Endothelial cell of umbilical vein (primary cell): ENCODE measurements around the gene LATS1. TPM values are rescaled to one million over a fixed set of nuclear protein-coding genes. Genes with fewer than 3 reads are reported as not detected.

Experiments used
- BruUV-seq: library from RNA; stranded (reverse); fragments of 400-500 nt; replicated peaks from 2 replicates; lab custom pipeline; 2021; lab: Mats Ljungman, UMichigan
- CTCF ChIA-PET: fragments of 300-600, 350-600 bp; sonication (Branson Sonifier 250); formaldehyde crosslinking; loops from one replicate; lab custom pipeline; 2021; ENCODE audit warnings: antibody characterized with exemption, inconsistent platforms; lab: Charles Lee
- POLR2A ChIA-PET: fragments of 300-600, 350-600 bp; sonication (Branson Sonifier 250); formaldehyde crosslinking; loops from one replicate; lab custom pipeline; 2021; ENCODE audit warnings: antibody characterized with exemption, inconsistent platforms; lab: Charles Lee
- DNase-seq: peaks from one replicate; pipeline ENCODE4 v3.0.0-alpha.2; 2011; ENCODE audit warnings: low read depth, low spot score
- FAIRE-seq: peaks from 2 replicates; lab custom pipeline; 2011; peaks lifted over from hg19 to GRCh38; lab: Jason Lieb, UNC
- H2AFZ ChIP-seq: 2 replicates; pipeline ENCODE4 v1.6.0; 2012; ENCODE audit warnings: low read depth, low read length, control low read depth, inconsistent platforms
- H3K27ac ChIP-seq: 2 replicates; pipeline ENCODE4 v1.5.1; 2011; ENCODE audit warnings: low read depth, mild to moderate bottlenecking, control low read depth, low read length, moderate library complexity; ENCODE audit not compliant: insufficient read depth
- H3K27me3 ChIP-seq, 2 experiments: 2 replicates each; pipeline versions ENCODE4 v1.6.0 to v1.6.1; 2011; ENCODE audit warnings: low read length in 2 of 2, mixed read lengths in 1 of 2; ENCODE audit not compliant: control insufficient read depth in 2 of 2, insufficient read depth in 2 of 2
- H3K36me3 ChIP-seq, 2 experiments: 2 replicates in 1 of 2; 3 replicates in 1 of 2; pipeline ENCODE4 v1.5.1; 2011; ENCODE audit warnings: low read length in 2 of 2, mild to moderate bottlenecking in 1 of 2, moderate library complexity in 1 of 2; ENCODE audit not compliant: control insufficient read depth in 2 of 2, insufficient read depth in 2 of 2; ENCODE audit errors: extremely low read depth in 1 of 2
- H3K4me1 ChIP-seq: 3 replicates; pipeline ENCODE4 v1.5.1; 2011; ENCODE audit warnings: mild to moderate bottlenecking, low read length; ENCODE audit not compliant: control insufficient read depth, insufficient read depth; ENCODE audit errors: extremely low read depth
- H3K4me2 ChIP-seq: 2 replicates; pipeline ENCODE4 v1.6.1; 2011; ENCODE audit warnings: low read length, control low read depth, mixed read lengths; ENCODE audit not compliant: insufficient read depth
- H3K4me3 ChIP-seq, 3 experiments: fragments of 200-600 bp in 1 of 3; sonication (generic), shearing (Covaris generic) in 1 of 3; replicated peaks in 1 of 3; 2 replicates each; pipeline ENCODE4 v1.5.1; 2011 to 2016; ENCODE audit warnings: control low read depth in 3 of 3, low read length in 3 of 3, mild to moderate bottlenecking in 2 of 3, inconsistent platforms in 1 of 3, low read depth in 1 of 3, moderate library complexity in 1 of 3; ENCODE audit not compliant: insufficient read depth in 1 of 3
- H3K79me2 ChIP-seq: 2 replicates; pipeline ENCODE4 v1.6.0; 2012; ENCODE audit warnings: low read length, inconsistent platforms; ENCODE audit not compliant: control insufficient read depth, insufficient read depth
- H3K9ac ChIP-seq: replicated peaks from 2 replicates; pipeline ENCODE3; 2011; ENCODE audit warnings: low read length, control low read depth; ENCODE audit not compliant: insufficient read depth; ENCODE audit errors: extremely low read depth
- H3K9me1 ChIP-seq: replicated peaks from 3 replicates; pipeline ENCODE4 v1.6.0; 2011; ENCODE audit warnings: mild to moderate bottlenecking, low read length; ENCODE audit not compliant: control insufficient read depth, insufficient read depth; ENCODE audit errors: extremely low read depth
- H3K9me3 ChIP-seq: replicated peaks from 2 replicates; pipeline ENCODE4 v1.5.1; 2012; ENCODE audit warnings: low read length, inconsistent platforms; ENCODE audit not compliant: control insufficient read depth, insufficient read depth
- H4K20me1 ChIP-seq: replicated peaks from 2 replicates; pipeline ENCODE3; 2011; ENCODE audit warnings: mild to moderate bottlenecking, low read length; ENCODE audit not compliant: control insufficient read depth, insufficient read depth; ENCODE audit errors: extremely low read depth
- CTCF ChIP-seq, 2 donors: IDR thresholded peaks; 1 replicate in 1 of 2; 2 replicates in 1 of 2; pipeline ENCODE4 v1.5.1; 2011; ENCODE audit warnings: low read length in 2 of 2, mild to moderate bottlenecking in 2 of 2, moderate library complexity in 2 of 2, control low read depth in 1 of 2, inconsistent platforms in 1 of 2, low read depth in 1 of 2; ENCODE audit not compliant: insufficient read depth in 1 of 2; ENCODE audit errors: extremely low read depth in 1 of 2
- EZH2 ChIP-seq: IDR thresholded peaks from 2 replicates; pipeline ENCODE4 v1.6.1; 2012; ENCODE audit warnings: borderline replicate concordance, low read depth, mild to moderate bottlenecking, moderate library complexity, low read length, inconsistent platforms; ENCODE audit not compliant: severe bottlenecking
- FOS ChIP-seq: IDR thresholded peaks from 2 replicates; pipeline ENCODE4 v1.6.1; 2011; ENCODE audit warnings: mild to moderate bottlenecking, low read length, moderate library complexity, borderline replicate concordance; ENCODE audit not compliant: insufficient read depth
- GATA2 ChIP-seq: IDR thresholded peaks from 2 replicates; pipeline ENCODE4 v1.7.0; 2011; ENCODE audit warnings: low read depth, mild to moderate bottlenecking, moderate library complexity, mixed read lengths, low read length; ENCODE audit not compliant: insufficient read length, insufficient read depth
- JUN ChIP-seq: IDR thresholded peaks from 2 replicates; pipeline ENCODE4 v1.6.1; 2011; ENCODE audit warnings: borderline replicate concordance, low read depth; ENCODE audit not compliant: insufficient read length, insufficient read depth
- MAX ChIP-seq: IDR thresholded peaks from 2 replicates; pipeline ENCODE4 v1.6.1; 2011; ENCODE audit not compliant: insufficient read depth, insufficient read length
- MYC ChIP-seq: IDR thresholded peaks from one replicate; pipeline ENCODE4 v1.6.1; 2011; ENCODE audit warnings: mild to moderate bottlenecking, low read depth, low read length
- POLR2A ChIP-seq: IDR thresholded peaks from 2 replicates; pipeline ENCODE4 v1.6.1; 2012; ENCODE audit warnings: low read depth, mild to moderate bottlenecking, control low read depth, low read length
- POLR2AphosphoS5 ChIP-seq: IDR thresholded peaks from 2 replicates; pipeline ENCODE4 v1.6.1; 2012; ENCODE audit warnings: low read depth, mild to moderate bottlenecking, control low read depth, low read length, moderate library complexity; ENCODE audit not compliant: insufficient read depth
- dilution Hi-C: fragments of 300-500 bp; cut with MboI; formaldehyde crosslinking; loops from one replicate; pipeline ENCODE4 v1.15.0; 2019; ENCODE audit warnings: low sequenced_read_pairs; ENCODE audit not compliant: extremely low pct_ligation_motif_present
- intact Hi-C: fragments of 100-400 bp; cut with micrococcal nuclease; formaldehyde crosslinking; loops from one replicate; pipeline ENCODE4 v1.10.0; 2022
- polyA plus RNA-seq, 4 experiments: library from polyadenylated mRNA; depleted of rRNA in 3 of 4; stranded (reverse) in 3 of 4; unstranded in 1 of 4; fragments of >200 nt; gene quantifications; 2 replicates each; pipeline versions ENCODE4 v1.2.1 to v1.2.3, GENCODE V29; 2011 to 2012; ENCODE audit warnings: missing spikeins in 1 of 4
- total RNA-seq: library from RNA; stranded (reverse); gene quantifications from 2 replicates; pipeline ENCODE4 v1.2.3, GENCODE V29; 2021

The LATS1 gene
- total and polyA plus RNA-seq, 2 donors (not counting 3 experiments of a cell fraction or from before 2014, with no cell fraction given) = 8.4 to 27.6 TPM

GRCh38 chr6:149728499-149729234 lies 10.8 kb upstream of the LATS1 start:
- no peak overlapping the region for H3K9ac ChIP-seq
- H3K36me3 ChIP-seq = peaks cover 5 to 12% of the 10 kb centered on the region in 2 experiments
- POLR2A ChIA-PET = no interaction called here

More at GRCh38 chr6:149728499-149729234, 10.8 kb upstream of the LATS1 start:
- BruUV-seq = no TSS peak
- Histone ChIP-seq H3K4me1 (no peaks in the 10 kb centered on the region), H4K20me1 (no peaks in the 10 kb centered on the region), H3K4me3 (no peak overlapping the region), H3K27ac (no peak overlapping the region), H3K27me3 (no peaks in the 10 kb centered on the region), H3K9me3 (no peaks in the 10 kb centered on the region), H3K79me2 (no peaks in the 10 kb centered on the region), H3K9me1 (no peaks in the 10 kb centered on the region), H2AFZ (no peak overlapping the region), H3K4me2 (no peak overlapping the region)
- FAIRE-seq = no peak
- DNase-seq = no peak
- CTCF ChIA-PET = no interaction called here
- no peak for TF ChIP-seq FOS
- no peak for TF ChIP-seq CTCF (IDR thresholded peaks at IDR 0.05; ENCODE audit: extremely low read depth in 1 of 2, insufficient read depth in 1 of 2, low read depth in 1 of 2, low read length in 2 of 2)
- no peak for TF ChIP-seq MAX
- TF ChIP-seq POLR2A = no peak
- no peak for TF ChIP-seq JUN
- TF ChIP-seq MYC = no peak
- TF ChIP-seq POLR2AphosphoS5 = no peak
- TF ChIP-seq GATA2 = no peak
- TF ChIP-seq EZH2 = no peak
- intact Hi-C loops = no loop called here
- dilution Hi-C loops = no loop called here
